MCF 10A (cell line): ENCODE measurements around the gene ZNF185. TPM values are rescaled to one million over a fixed set of nuclear protein-coding genes. Genes with fewer than 3 reads are reported as not detected.
"Not testable (repeated sequence)": the region's sequence is repeated elsewhere in the genome, so short reads cannot be mapped to it uniquely, and the experiment has no call there.

Source experiments
- BruUV-seq: library from RNA; stranded (reverse); fragments of 400-500 nt; replicated peaks from 2 replicates; lab custom pipeline; 2021; lab: Mats Ljungman, UMichigan
- CTCF ChIA-PET: fragments of 300-600 bp; sonication (Branson Sonifier 250); formaldehyde crosslinking; extraction: SDS; loops from one replicate; lab custom pipeline; 2021; ENCODE audit warnings: antibody characterized with exemption, inconsistent platforms; lab: Yijun Ruan, JAX
- POLR2A ChIA-PET: fragments of 300-600, 350-650 bp; sonication (Branson Sonifier 250); formaldehyde crosslinking; extraction: SDS; loops from one replicate; lab custom pipeline; 2020; ENCODE audit warnings: antibody characterized with exemption, inconsistent platforms; lab: Yijun Ruan, JAX
- DNase-seq: peaks from one replicate; pipeline ENCODE4 v3.0.0-alpha.2; 2018; ENCODE audit not compliant: unreplicated experiment
- H3K27ac Mint-ChIP-seq: one replicate; pipeline ENCODE4 v1.8.0; 2022; ENCODE audit warnings: mild to moderate bottlenecking, low read depth, mixed read lengths; ENCODE audit not compliant: unreplicated experiment
- H3K27me3 Mint-ChIP-seq: one replicate; pipeline ENCODE4 v1.8.0; 2022; ENCODE audit warnings: mixed read lengths; ENCODE audit not compliant: insufficient read depth, unreplicated experiment
- H3K36me3 Mint-ChIP-seq: one replicate; pipeline ENCODE4 v1.8.0; 2022; ENCODE audit warnings: mild to moderate bottlenecking, moderate library complexity, mixed read lengths; ENCODE audit not compliant: insufficient read depth, unreplicated experiment
- H3K4me1 Mint-ChIP-seq: one replicate; pipeline ENCODE4 v1.8.0; 2022; ENCODE audit warnings: mixed read lengths; ENCODE audit not compliant: insufficient read depth, unreplicated experiment
- H3K4me3 Mint-ChIP-seq: one replicate; pipeline ENCODE4 v1.8.0; 2022; ENCODE audit warnings: mild to moderate bottlenecking, moderate library complexity, mixed read lengths; ENCODE audit not compliant: unreplicated experiment
- H3K9me3 Mint-ChIP-seq: one replicate; pipeline ENCODE4 v1.8.0; 2022; ENCODE audit warnings: mixed read lengths; ENCODE audit not compliant: unreplicated experiment
- intact Hi-C: fragments of 100-400 bp; cut with micrococcal nuclease; formaldehyde crosslinking; loops from 2 replicates; pipeline ENCODE4 v1.14.1; 2022
- total RNA-seq: library from RNA; stranded (reverse); gene quantifications from 2 replicates; pipeline ENCODE4 v1.2.3, GENCODE V29; 2022
- TF ChIP-seq, protein P1 (sequence below): fragments of 200-600 bp; IDR thresholded peaks from one replicate; pipeline ENCODE4 v1.8.0; 2022; ENCODE audit warnings: antibody characterized with exemption, mild to moderate bottlenecking; ENCODE audit not compliant: unreplicated experiment

Gene ZNF185
- total RNA-seq, 1 experiment from 2014 or later: 17.8 TPM

DNA sequence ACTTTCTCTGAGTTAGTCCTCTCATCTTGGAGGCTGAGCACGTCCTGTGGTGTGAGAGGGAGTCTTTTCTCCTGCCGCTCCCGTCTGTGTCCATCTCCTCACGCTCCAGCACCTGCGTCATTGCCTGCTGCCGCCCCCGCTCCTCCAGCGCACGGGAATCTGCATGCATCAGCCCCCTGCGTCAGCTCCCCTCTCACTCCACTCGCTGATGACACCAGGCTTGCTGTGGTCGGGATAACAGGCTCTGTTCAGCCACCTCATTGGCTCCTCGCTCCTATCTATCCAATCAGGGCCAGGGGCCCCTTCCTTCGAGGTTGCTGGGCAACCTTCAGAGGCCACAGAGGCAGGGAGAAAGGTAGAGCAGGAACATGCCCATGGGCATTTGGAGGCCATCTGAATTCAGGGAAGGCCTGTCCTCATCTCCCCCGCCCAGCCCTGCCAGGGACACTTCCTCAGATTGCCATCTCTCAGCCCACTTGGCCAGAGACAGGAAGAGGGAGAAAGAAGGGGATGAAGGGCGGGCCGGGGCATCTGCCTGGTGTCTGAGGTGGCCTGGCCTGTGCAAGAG is 9.3 kb downstream of the ZNF185 start:
- Mint-ChIP-seq H3K36me3 (no peaks in the 10 kb centered on the region), H3K27me3 (no peaks in the 10 kb centered on the region), H3K9me3 (no peaks in the 10 kb centered on the region), H3K4me1 (no peaks in the 10 kb centered on the region), H3K4me3 (no peak overlapping the region), H3K27ac (no peak overlapping the region)
- ChIA-PET CTCF (interaction anchor here (0.9 to 1.3 kb wide), 2 partner anchors 28 to 34 kb away, joined by 3 to 4 read pairs; no protein-coding TSS in a partner anchor), POLR2A (no interaction called here)
- no TSS peak for BruUV-seq
- intact Hi-C loops: no loop called here
- no peak for DNase-seq
- TF ChIP-seq, protein P1, sequence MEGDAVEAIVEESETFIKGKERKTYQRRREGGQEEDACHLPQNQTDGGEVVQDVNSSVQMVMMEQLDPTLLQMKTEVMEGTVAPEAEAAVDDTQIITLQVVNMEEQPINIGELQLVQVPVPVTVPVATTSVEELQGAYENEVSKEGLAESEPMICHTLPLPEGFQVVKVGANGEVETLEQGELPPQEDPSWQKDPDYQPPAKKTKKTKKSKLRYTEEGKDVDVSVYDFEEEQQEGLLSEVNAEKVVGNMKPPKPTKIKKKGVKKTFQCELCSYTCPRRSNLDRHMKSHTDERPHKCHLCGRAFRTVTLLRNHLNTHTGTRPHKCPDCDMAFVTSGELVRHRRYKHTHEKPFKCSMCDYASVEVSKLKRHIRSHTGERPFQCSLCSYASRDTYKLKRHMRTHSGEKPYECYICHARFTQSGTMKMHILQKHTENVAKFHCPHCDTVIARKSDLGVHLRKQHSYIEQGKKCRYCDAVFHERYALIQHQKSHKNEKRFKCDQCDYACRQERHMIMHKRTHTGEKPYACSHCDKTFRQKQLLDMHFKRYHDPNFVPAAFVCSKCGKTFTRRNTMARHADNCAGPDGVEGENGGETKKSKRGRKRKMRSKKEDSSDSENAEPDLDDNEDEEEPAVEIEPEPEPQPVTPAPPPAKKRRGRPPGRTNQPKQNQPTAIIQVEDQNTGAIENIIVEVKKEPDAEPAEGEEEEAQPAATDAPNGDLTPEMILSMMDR: no peak

DNA sequence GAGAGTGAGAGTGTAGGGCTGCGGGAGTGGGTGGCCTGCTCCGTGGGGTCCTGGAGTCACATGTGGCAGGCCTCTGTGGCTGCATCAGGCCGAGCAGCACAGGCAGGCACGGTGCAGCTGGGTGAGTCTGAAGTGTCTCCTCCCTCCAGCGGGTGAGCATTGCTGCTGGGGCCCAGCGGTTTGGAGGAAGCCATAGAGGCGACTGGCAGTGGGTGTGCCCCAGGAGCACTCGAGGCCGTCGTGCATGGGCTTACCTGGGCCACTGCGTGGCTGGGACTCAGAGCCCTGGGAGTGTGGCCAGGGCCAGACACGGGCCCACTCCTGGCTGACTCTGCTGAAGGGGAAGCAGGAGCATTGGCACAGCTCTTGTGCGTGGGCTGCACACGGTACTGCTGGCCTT is 10.6 kb downstream of the ZNF185 start:
- ChIA-PET CTCF (no interaction called here), POLR2A (no interaction called here)
- Mint-ChIP-seq H3K36me3 (no peaks in the 10 kb centered on the region), H3K4me3 (no peak overlapping the region), H3K9me3 (no peaks in the 10 kb centered on the region), H3K27ac (no peak overlapping the region), H3K27me3 (no peaks in the 10 kb centered on the region), H3K4me1 (no peaks in the 10 kb centered on the region)
- BruUV-seq: no TSS peak
- intact Hi-C loops: no loop called here
- TF ChIP-seq, protein P1: no peak
- DNase-seq: no peak

DNA sequence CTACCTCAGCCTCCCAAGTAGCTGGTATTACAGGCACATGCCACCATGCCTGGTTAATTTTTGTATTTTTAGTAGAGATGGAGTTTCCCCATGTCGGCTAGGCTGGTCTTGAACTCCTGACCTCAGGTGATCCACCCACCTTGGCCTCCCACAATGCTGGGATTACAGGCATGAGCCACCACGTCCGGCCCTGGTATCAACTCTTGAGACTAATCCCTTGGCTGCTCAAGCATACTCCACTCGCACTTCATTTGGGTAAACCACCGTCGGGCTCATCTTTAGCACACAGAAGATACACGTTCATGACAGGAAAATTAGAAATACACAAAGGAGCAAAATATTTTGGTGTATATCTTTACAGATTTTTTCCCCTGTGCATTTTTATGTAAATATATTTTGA is 12.2 kb downstream of the ZNF185 start:
- H3K36me3 Mint-ChIP-seq: not testable (repeated sequence)

DNA sequence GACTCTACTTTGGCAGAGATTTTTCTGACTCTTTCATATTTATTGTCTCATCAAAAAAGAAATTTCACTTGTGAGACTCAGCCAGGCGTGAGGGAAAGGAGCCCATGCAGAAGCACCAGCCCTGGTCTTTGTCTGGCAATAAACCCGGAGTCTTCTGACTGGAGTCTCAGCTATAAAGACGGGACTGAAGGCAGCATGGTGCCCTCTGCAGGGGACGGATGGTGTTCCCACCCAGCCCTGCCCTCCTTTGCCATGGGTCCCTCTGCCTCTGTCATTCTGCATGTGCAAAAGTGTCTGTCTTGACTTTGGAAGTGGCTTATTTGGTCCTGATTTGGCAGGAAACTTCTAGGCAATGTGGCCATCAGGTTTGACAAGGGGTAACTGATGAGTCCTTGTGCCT is 14.2 kb downstream of the ZNF185 start:
- ChIA-PET CTCF (no interaction called here), POLR2A (no interaction called here)
- H3K4me1 Mint-ChIP-seq: no peaks in the 10 kb centered on the region
- no peaks in the 10 kb centered on the region for H3K27me3 Mint-ChIP-seq
- no peak overlapping the region for H3K27ac Mint-ChIP-seq
- TF ChIP-seq, protein P1: no peak
- no peak for DNase-seq
- BruUV-seq: no TSS peak
- H3K36me3 Mint-ChIP-seq: no peaks in the 10 kb centered on the region
- intact Hi-C loops: no loop called here
- H3K9me3 Mint-ChIP-seq: no peaks in the 10 kb centered on the region
- no peak overlapping the region for H3K4me3 Mint-ChIP-seq

More for the DNA sequence above, 12.2 kb downstream of the ZNF185 start:
- CTCF ChIA-PET, intact Hi-C loops, DNase-seq, H3K27ac Mint-ChIP-seq, H3K4me3 Mint-ChIP-seq, H3K4me1 Mint-ChIP-seq, BruUV-seq, H3K9me3 Mint-ChIP-seq, H3K27me3 Mint-ChIP-seq: not testable (repeated sequence)
- POLR2A ChIA-PET: interaction anchor here (0.6 kb wide), 1 partner anchor 266 kb away, joined by 3 read pairs; no protein-coding TSS in a partner anchor
